Progenitor cell of endocrine pancreas (in vitro differentiated cells): Measurements from ENCODE around the gene TBL1XR1. TPM values are rescaled to one million over a fixed set of nuclear protein-coding genes. Genes with fewer than 3 reads are reported as not detected.
"Not testable (repeated sequence)": the region's sequence is repeated elsewhere in the genome, so short reads cannot be mapped to it uniquely, and the experiment has no call there.

Experiments
- DNase-seq: peaks from one replicate; pipeline ENCODE4 v3.0.0; 2021; ENCODE audit warnings: low spot score; ENCODE audit not compliant: unreplicated experiment
- H3K27ac Mint-ChIP-seq: 2 replicates; pipeline ENCODE4 v1.8.0; 2021; ENCODE audit warnings: mild to moderate bottlenecking, moderate library complexity, mixed read lengths
- H3K27me3 Mint-ChIP-seq: 2 replicates; pipeline ENCODE4 v1.8.0; 2021; ENCODE audit warnings: mixed read lengths
- H3K36me3 Mint-ChIP-seq: 2 replicates; pipeline ENCODE4 v1.8.0; 2022; ENCODE audit warnings: mixed read lengths; ENCODE audit not compliant: insufficient read depth
- H3K4me1 Mint-ChIP-seq: 2 replicates; pipeline ENCODE4 v1.8.0; 2021; ENCODE audit warnings: low read depth, mixed read lengths
- H3K4me3 Mint-ChIP-seq: 2 replicates; pipeline ENCODE4 v1.8.0; 2021; ENCODE audit warnings: low read depth, mild to moderate bottlenecking, moderate library complexity, mixed read lengths
- H3K9me3 Mint-ChIP-seq: 2 replicates; pipeline ENCODE4 v1.8.0; 2021; ENCODE audit warnings: low read depth, mixed read lengths
- CTCF ChIP-seq: fragments of 200-600 bp; sonication (generic); IDR thresholded peaks from one replicate; pipeline ENCODE4 v1.5.0; 2021; ENCODE audit warnings: antibody characterized with exemption, mild to moderate bottlenecking; ENCODE audit not compliant: unreplicated experiment
- total RNA-seq: library from RNA; stranded (reverse); gene quantifications from 2 replicates; pipeline ENCODE4 v1.2.1, GENCODE V29; 2021

TBL1XR1 gene
- total RNA-seq, 1 donor from 2014 or later: 207 TPM

GRCh38 chr3:177162742-177163141 lies 34.5 kb downstream of the TBL1XR1 start:
- no peak for DNase-seq
- no peak for TF ChIP-seq CTCF
- Mint-ChIP-seq H3K27ac (no peak overlapping the region), H3K4me1 (peaks cover 3% of the 10 kb centered on the region), H3K4me3 (no peak overlapping the region), H3K27me3 (no peaks in the 10 kb centered on the region), H3K9me3 (peaks cover 16% of the 10 kb centered on the region), H3K36me3 (peaks cover 29% of the 10 kb centered on the region)

- H3K27me3 Mint-ChIP-seq, H3K4me3 Mint-ChIP-seq, H3K4me1 Mint-ChIP-seq, H3K27ac Mint-ChIP-seq, DNase-seq: not testable (repeated sequence)
- Mint-ChIP-seq H3K36me3 (peaks cover 22% of the 10 kb centered on the region), H3K9me3 (peaks cover 11% of the 10 kb centered on the region)
These were observed 35.7 kb downstream of the TBL1XR1 start for GRCh38 chr3:177161603-177162002.

DNA sequence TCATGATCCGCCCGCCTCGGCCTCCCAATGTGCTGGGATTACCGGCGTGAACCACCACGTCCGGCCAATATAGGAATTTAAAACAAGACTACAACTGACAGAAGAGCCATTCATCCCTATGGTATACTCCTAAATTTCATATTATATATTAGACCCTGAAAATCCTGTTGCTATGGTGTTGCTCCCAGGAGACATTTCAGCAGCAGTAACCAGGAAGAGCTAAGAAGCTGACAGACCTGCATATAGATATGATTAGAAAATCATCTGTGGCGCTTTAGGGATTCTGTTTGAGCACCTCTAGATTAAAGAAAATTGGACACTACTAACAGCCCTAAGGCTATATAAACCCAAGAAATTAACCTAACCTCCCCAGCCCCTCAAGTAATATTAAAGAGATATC lies 38.8 kb downstream of the TBL1XR1 start:
- H3K9me3 Mint-ChIP-seq: peaks cover 6% of the 10 kb centered on the region
- H3K27ac Mint-ChIP-seq: peak overlapping the region; percentile 49

GRCh38 chr3:177157492-177157891 lies 39.8 kb downstream of the TBL1XR1 start:
- TF ChIP-seq CTCF: no peak
- no peak for DNase-seq
- no peak overlapping the region for H3K27ac Mint-ChIP-seq

More for the DNA sequence above, 38.8 kb downstream of the TBL1XR1 start:
- Mint-ChIP-seq H3K27me3 (no peaks in the 10 kb centered on the region), H3K4me1 (peaks cover 14% of the 10 kb centered on the region), H3K4me3 (no peak overlapping the region), H3K36me3 (peaks cover 12% of the 10 kb centered on the region)
- DNase-seq: no peak
- TF ChIP-seq CTCF: no peak

GRCh38 chr3:177154733-177155132 lies 42.5 kb downstream of the TBL1XR1 start:
- Mint-ChIP-seq H3K4me3 (no peak overlapping the region), H3K27me3 (no peaks in the 10 kb centered on the region), H3K27ac (no peak overlapping the region), H3K36me3 (peaks cover 1% of the 10 kb centered on the region), H3K9me3 (peaks cover 2% of the 10 kb centered on the region), H3K4me1 (peaks cover 30% of the 10 kb centered on the region)
- no peak for DNase-seq
- TF ChIP-seq CTCF: no peak

More at GRCh38 chr3:177157492-177157891, 39.8 kb downstream of the TBL1XR1 start:
- peaks cover 8% of the 10 kb centered on the region for H3K9me3 Mint-ChIP-seq
- H3K4me1 Mint-ChIP-seq: peaks cover 14% of the 10 kb centered on the region
- H3K27me3 Mint-ChIP-seq: no peaks in the 10 kb centered on the region
- H3K36me3 Mint-ChIP-seq: peaks cover 9% of the 10 kb centered on the region
- H3K4me3 Mint-ChIP-seq: no peak overlapping the region

DNA sequence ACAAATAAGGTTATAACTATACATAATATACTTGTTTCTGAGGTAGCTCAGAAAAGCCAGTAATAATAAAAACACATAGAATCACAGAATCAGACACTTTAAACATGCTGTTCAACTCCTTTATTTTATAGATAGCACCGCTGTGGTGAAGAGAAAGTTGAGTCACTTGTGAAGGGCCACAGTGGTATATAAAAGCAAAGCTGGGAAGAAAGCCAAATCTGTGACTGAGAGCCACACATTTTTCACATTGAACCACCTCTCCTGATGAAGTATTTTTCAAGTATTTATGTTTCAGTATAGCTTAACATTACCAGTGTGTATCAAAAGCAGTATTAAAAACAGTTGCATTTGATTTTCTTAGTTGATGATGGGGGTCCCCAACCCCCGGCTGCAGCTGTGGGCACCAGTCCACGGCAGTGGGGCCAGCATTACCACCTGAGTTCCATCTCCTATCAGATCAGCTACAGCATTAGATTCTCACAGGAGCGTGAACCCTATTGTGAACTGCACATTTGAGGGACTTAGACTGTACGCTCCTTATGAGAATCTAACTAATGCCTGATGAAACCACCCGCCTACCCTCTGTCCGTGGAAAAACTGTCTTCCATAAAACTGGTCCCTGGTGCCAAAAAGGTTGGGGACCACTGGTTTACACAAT lies 46.2 kb downstream of the TBL1XR1 start:
- DNase-seq: no peak
- TF ChIP-seq CTCF: no peak
- Mint-ChIP-seq H3K27ac (peak overlapping the region; percentile 85), H3K27me3 (no peaks in the 10 kb centered on the region), H3K9me3 (peaks cover 2% of the 10 kb centered on the region), H3K36me3 (peaks cover 1% of the 10 kb centered on the region), H3K4me1 (peaks cover 36% of the 10 kb centered on the region), H3K4me3 (no peak overlapping the region)
